NK-92 (cell line): ENCODE data around the gene PRDX2.

Source experiments
- DNase-seq: peaks from one replicate; lab custom pipeline; 2025; ENCODE audit not compliant: unreplicated experiment; lab: John Stamatoyannopoulos, UW

PRDX2 gene

DNA sequence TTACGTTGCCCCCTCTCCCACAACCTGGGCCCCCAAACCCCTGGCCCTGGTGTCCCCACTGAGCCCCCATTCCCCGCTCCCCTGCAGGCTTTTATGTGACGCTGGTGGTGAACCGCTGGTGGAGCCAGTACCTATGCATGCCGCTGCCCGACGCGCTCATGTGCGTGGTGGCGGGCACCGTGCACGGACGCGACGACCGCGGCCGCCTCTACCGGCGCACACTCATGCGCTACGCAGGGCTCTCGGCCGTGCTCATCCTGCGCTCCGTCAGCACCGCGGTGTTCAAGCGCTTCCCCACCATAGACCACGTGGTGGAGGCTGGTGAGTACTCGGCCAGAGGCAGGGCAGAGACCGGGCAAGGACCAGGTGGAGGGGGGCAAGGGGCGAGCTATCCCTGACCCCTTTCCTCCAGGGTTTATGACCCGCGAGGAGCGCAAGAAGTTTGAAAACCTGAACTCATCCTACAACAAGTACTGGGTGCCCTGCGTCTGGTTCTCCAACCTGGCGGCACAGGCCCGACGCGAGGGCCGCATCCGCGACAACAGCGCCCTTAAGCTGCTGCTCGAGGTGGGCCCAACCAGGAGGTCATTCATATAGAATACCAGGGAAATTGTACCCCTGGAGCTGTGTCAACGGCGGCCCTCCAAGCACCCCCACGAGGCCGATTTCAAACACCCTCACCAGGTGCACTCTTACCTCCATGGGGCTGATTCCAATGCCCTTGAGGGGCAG is 47.0 kb downstream of the PRDX2 start:
- DNase-seq: no peak

DNA sequence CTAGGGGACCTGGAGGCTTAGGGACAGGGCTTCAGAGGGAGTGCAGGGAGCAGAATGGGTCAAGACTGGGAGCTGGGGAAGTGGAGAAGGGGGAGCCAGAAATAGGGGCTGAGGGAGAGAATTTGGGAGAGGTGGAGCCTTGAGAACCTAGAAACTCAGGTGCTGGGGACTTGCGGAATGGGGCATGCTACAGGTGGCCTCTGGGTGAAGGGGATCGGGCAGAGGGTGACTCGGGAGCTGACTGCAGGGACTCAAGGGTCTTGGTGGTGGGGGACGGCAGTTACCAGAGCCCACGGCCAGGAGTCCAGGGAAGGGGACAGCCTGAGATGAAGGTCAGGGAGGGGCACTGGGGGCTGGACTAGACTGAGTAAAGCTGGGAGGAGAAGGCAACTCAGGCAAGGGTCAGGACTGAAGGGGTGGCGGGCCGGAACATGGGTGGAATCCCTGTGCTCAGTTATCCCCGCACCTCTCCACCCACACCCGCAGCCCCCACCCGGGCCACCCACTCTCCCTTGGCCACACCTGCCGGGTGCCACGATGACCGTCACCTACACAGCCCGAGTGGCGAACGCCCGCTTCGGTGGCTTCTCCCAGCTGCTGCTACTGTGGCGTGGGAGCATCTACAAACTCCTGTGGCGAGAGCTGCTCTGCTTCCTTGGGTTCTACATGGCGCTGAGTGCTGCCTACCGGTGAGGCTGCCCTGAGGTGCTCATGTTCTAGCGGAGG is 49.4 kb downstream of the PRDX2 start:
- no peak for DNase-seq

DNA sequence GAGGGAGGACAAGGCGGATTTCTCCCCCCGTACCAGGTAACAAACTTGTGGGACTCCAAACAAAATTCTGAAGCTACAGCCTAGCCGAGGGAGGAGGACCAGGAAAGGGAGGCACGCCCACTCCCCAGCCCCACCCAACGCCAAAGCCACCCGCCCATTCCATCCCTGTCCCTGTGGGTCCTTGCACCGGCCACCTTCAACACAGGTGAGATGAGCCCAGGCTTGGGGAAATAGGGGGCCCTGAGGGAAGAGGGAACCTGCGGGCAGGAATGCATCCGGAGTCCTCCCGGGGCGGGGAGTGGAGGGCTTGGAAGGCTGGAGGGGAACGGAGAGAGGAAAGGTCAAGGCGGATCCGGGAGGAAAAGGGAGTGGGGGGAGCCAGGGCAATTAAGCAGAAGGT is 50.0 kb downstream of the PRDX2 start, which contains the start of gene BEST2:
Gene BEST2, plus strand, starts transcription at position 157 of the 400 bp plus-strand sequence. CDS start 802 bp downstream, outside the sequence.
- DNase-seq: no peak

DNA sequence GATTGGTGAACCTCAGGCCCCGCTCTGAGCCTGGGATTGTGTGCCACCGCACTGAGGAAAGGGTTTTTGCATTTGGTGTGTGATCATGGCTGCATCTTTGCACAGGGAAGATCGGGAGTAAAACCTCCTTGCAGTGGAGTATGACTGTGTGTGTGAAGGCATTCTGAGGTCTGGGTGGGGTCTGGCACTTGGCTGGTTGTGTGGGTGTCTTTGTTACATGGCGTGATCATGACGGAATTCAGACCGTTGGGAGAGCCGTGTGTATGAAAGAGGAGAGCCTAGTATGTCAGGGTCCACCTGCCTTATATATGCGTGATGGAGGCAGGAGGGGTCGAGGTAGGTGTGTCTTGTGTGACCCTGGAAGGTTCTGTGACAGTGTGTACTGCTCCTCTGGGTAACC is 50.7 kb downstream of the PRDX2 start:
- DNase-seq: no peak

DNA sequence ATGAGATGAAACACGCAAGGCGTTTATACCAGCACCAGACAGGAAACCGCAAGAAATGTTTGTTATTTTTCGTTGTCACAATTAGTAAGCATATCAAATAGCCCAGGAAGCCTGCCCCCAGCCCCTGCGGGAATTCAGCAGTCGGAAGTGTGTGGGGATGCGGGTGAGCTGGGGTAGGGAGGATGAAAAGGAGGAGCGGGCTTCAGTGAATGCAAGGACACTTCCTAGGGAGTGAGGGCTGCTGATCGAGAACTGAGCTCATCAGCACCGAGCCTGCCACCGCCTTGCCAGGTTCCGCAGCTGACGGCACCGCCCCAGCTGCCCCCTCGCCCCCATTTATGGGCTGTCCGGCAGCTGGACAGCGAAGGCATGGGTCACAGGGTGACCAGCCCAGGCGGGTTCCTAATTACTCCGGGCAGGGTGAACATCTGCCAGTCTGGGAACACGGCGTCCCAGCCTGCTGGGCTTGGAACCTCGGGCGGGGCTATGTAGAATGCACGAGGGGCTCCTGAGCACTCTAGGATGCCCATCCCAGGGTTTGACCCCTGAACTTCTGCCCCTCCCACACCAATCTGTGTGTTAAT is 51.6 kb downstream of the PRDX2 start:
- DNase-seq: no peak

DNA sequence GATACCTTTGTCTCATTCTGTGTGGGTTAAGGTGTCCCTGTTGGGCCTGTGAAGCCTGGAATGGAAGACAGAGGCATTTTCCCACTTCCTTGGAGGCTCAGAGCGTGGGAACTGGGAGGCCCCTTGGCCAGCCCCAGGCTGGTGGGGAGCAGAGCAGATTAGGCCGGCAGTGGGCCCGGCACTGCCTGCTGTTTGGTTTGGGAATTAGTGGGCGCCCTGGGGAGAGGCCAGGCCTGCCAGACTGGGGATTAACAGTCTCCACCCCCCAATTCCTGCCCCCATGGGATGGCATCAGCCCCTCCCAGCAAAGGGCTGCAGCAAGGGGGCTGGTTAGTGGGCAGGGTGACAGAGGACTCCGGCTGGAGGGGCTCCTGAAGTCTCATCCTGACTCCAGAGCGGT is 53.1 kb downstream of the PRDX2 start:
- no peak for DNase-seq
